ENCODE data around the gene SYNM.

The SYNM gene

DNA sequence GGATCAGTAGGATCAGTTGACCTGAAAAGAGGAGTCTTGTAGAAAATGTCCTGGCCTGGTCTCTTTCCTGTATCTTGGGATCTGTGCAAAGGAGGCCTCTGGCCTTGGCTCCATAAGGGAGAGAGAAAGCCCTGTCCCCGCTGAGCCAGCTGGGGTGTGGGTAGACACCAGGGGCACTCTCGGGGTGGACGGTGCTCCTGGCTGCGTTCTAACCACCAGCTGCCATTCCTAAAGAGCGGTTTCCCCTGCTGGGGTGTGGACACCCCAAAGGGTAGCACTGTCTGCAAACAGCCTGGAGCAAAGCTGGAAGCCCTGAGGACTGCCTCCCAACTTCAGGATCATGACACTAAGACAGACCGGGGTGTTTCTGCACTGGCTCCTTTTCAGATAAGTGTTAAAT, 23.5 kb downstream of the SYNM start:
- H3K4me1 ChIP-seq (ENCODE audit: low read length) = peaks cover 23% of the 10 kb centered on the region
- no peaks in the 10 kb centered on the region for H3K36me3 ChIP-seq (replicated peaks; ENCODE audit: low read depth, low read length)
- peaks cover 84% of the 10 kb centered on the region for H3K27me3 ChIP-seq (ENCODE audit: low read depth, low read length)
- H3K9ac ChIP-seq (ENCODE audit: low read length) = no peak overlapping the region
- TF ChIP-seq CTCF (IDR thresholded peaks at IDR 0.05; ENCODE audit: low read depth, low read length) (no peak), EZH2phosphoT487 (IDR thresholded peaks at IDR 0.05; ENCODE audit: low read depth) (no peak)
- H3K27ac ChIP-seq (ENCODE audit: low read length) = no peak overlapping the region
- H2AFZ ChIP-seq (ENCODE audit: low read depth, low read length) = no peak overlapping the region
- no peak overlapping the region for H3K4me2 ChIP-seq (ENCODE audit: low read length)
- H3K9me3 ChIP-seq (ENCODE audit: insufficient read depth, low read length) = no peaks in the 10 kb centered on the region
- no peaks in the 10 kb centered on the region for H4K20me1 ChIP-seq (ENCODE audit: insufficient read depth, low read length)
- H3K79me2 ChIP-seq (ENCODE audit: low read length) = no peaks in the 10 kb centered on the region
- H3K4me3 ChIP-seq (ENCODE audit: low read length) = no peak overlapping the region

GRCh38 chr15:99129644-99130043, 24.8 kb downstream of the SYNM start:
- TF ChIP-seq EZH2phosphoT487 (IDR thresholded peaks at IDR 0.05; ENCODE audit: low read depth) = peak; percentile 36; the same call in 1 of the 2 replicates
- TF ChIP-seq CTCF (IDR thresholded peaks at IDR 0.05; ENCODE audit: low read depth, low read length) = no peak
- H3K27ac ChIP-seq (ENCODE audit: low read length) = no peak overlapping the region
- H3K4me2 ChIP-seq (ENCODE audit: low read length) = peak overlapping the region; percentile 97
- no peaks in the 10 kb centered on the region for H3K36me3 ChIP-seq (replicated peaks; ENCODE audit: low read depth, low read length)
- peak overlapping the region; percentile 78 for H3K4me3 ChIP-seq (ENCODE audit: low read length)
- H3K27me3 ChIP-seq (ENCODE audit: low read depth, low read length) = peaks cover 84% of the 10 kb centered on the region
- no peaks in the 10 kb centered on the region for H3K9me3 ChIP-seq (ENCODE audit: insufficient read depth, low read length)
- H3K9ac ChIP-seq (ENCODE audit: low read length) = peak overlapping the region; percentile 16
- H4K20me1 ChIP-seq (ENCODE audit: insufficient read depth, low read length) = no peaks in the 10 kb centered on the region
- peaks cover 18% of the 10 kb centered on the region for H3K4me1 ChIP-seq (ENCODE audit: low read length)
- no peaks in the 10 kb centered on the region for H3K79me2 ChIP-seq (ENCODE audit: low read length)
- no peak overlapping the region for H2AFZ ChIP-seq (ENCODE audit: low read depth, low read length)

- H3K79me2 ChIP-seq (ENCODE audit: low read length) = no peaks in the 10 kb centered on the region
- peak overlapping the region; percentile 97 for H3K4me2 ChIP-seq (ENCODE audit: low read length)
- peak overlapping the region; percentile 78 for H3K4me3 ChIP-seq (ENCODE audit: low read length)
- H3K4me1 ChIP-seq (ENCODE audit: low read length) = peaks cover 18% of the 10 kb centered on the region
- H3K9ac ChIP-seq (ENCODE audit: low read length) = peak overlapping the region; percentile 15; the same call in 1 of the 2 replicates
- H2AFZ ChIP-seq (ENCODE audit: low read depth, low read length) = no peak overlapping the region
- H3K27ac ChIP-seq (ENCODE audit: low read length) = no peak overlapping the region
- TF ChIP-seq EZH2phosphoT487 (IDR thresholded peaks at IDR 0.05; ENCODE audit: low read depth) (no peak), CTCF (IDR thresholded peaks at IDR 0.05; ENCODE audit: low read depth, low read length) (no peak)
- H3K27me3 ChIP-seq (ENCODE audit: low read depth, low read length) = peaks cover 89% of the 10 kb centered on the region
- no peaks in the 10 kb centered on the region for H3K9me3 ChIP-seq (ENCODE audit: insufficient read depth, low read length)
- H3K36me3 ChIP-seq (replicated peaks; ENCODE audit: low read depth, low read length) = no peaks in the 10 kb centered on the region
- H4K20me1 ChIP-seq (ENCODE audit: insufficient read depth, low read length) = no peaks in the 10 kb centered on the region
These were observed 25.4 kb downstream of the SYNM start for GRCh38 chr15:99130314-99130713.

- Histone ChIP-seq H3K36me3 (replicated peaks; ENCODE audit: low read depth, low read length) (no peaks in the 10 kb centered on the region), H3K9ac (ENCODE audit: low read length) (no peak overlapping the region), H3K27ac (ENCODE audit: low read length) (no peak overlapping the region), H3K27me3 (ENCODE audit: low read depth, low read length) (peaks cover 89% of the 10 kb centered on the region), H3K4me1 (ENCODE audit: low read length) (peaks cover 18% of the 10 kb centered on the region), H4K20me1 (ENCODE audit: insufficient read depth, low read length) (no peaks in the 10 kb centered on the region), H3K4me2 (ENCODE audit: low read length) (no peak overlapping the region), H3K9me3 (ENCODE audit: insufficient read depth, low read length) (no peaks in the 10 kb centered on the region), H3K4me3 (ENCODE audit: low read length) (no peak overlapping the region), H3K79me2 (ENCODE audit: low read length) (no peaks in the 10 kb centered on the region), H2AFZ (ENCODE audit: low read depth, low read length) (no peak overlapping the region)
- TF ChIP-seq EZH2phosphoT487 (IDR thresholded peaks at IDR 0.05; ENCODE audit: low read depth) (no peak), CTCF (IDR thresholded peaks at IDR 0.05; ENCODE audit: low read depth, low read length) (no peak)
These were observed 26.0 kb downstream of the SYNM start for GRCh38 chr15:99130765-99131440.
